ENCODE measurements around the gene DSC3. TPM values are rescaled to one million over a fixed set of nuclear protein-coding genes. Genes with fewer than 3 reads are reported as not detected.

DSC3 gene
- total RNA-seq, 3 donors from 2014 or later (not counting 1 experiment from before 2014, with no cell fraction given): not detected

GRCh38 chr18:30954262-30954661, 88.3 kb downstream of the DSC3 start:
- no CpG with 5 or more reads among the region's 3 CpGs for WGBS (ENCODE audit: insufficient coverage)
- H3K4me1 ChIP-seq (ENCODE audit: control insufficient read depth, insufficient read depth, low read length): no peaks in the 10 kb centered on the region
- DNase-seq (no peak), ATAC-seq (no peak)
- Mint-ChIP-seq H3K4me3 (no peak overlapping the region), H3K9me3 (peaks cover 2 to 4% of the 10 kb centered on the region in 2 donors), H3K4me1 (no peaks in the 10 kb centered on the region), H3K27me3 (ENCODE audit: low read depth in 2 of 2) (no peaks in the 10 kb centered on the region), H3K36me3 (no peaks in the 10 kb centered on the region), H3K27ac (no peak overlapping the region)
- H3K27ac ChIP-seq (ENCODE audit: low read length): no peak overlapping the region
- TF ChIP-seq CTCF (IDR thresholded peaks at IDR 0.05): no peak
- no peak overlapping the region for H3K4me3 ChIP-seq (ENCODE audit: low read length)
- no peaks in the 10 kb centered on the region for H3K36me3 ChIP-seq (ENCODE audit: control insufficient read depth, insufficient read depth, low read length)
- no peaks in the 10 kb centered on the region for H3K27me3 ChIP-seq (ENCODE audit: control insufficient read depth, insufficient read depth, low read length)
- intact Hi-C loops (cut with micrococcal nuclease): no loop called here
- H3K9me3 ChIP-seq (ENCODE audit: control insufficient read depth, insufficient read depth, low read length): no peaks in the 10 kb centered on the region

- ATAC-seq (no peak), DNase-seq (no peak)
- 95% methylated on average over 8 of the region's 8 CpGs for WGBS (ENCODE audit: insufficient coverage)
- Histone ChIP-seq H3K36me3 (ENCODE audit: control insufficient read depth, insufficient read depth, low read length) (no peaks in the 10 kb centered on the region), H3K27ac (ENCODE audit: low read length) (no peak overlapping the region), H3K9me3 (ENCODE audit: control insufficient read depth, insufficient read depth, low read length) (peaks cover 8% of the 10 kb centered on the region), H3K4me3 (ENCODE audit: low read length) (no peak overlapping the region), H3K4me1 (ENCODE audit: control insufficient read depth, insufficient read depth, low read length) (no peaks in the 10 kb centered on the region), H3K27me3 (ENCODE audit: control insufficient read depth, insufficient read depth, low read length) (no peaks in the 10 kb centered on the region)
- no peak overlapping the region for H3K4me3 Mint-ChIP-seq
- no peak for TF ChIP-seq CTCF (IDR thresholded peaks at IDR 0.05)
- H3K9me3 Mint-ChIP-seq: peaks cover 7 to 9% of the 10 kb centered on the region in 2 donors
- no peaks in the 10 kb centered on the region for H3K27me3 Mint-ChIP-seq (ENCODE audit: low read depth in 2 of 2)
- peaks cover 9% of the 10 kb centered on the region for H3K36me3 Mint-ChIP-seq
- H3K4me1 Mint-ChIP-seq: no peaks in the 10 kb centered on the region
- intact Hi-C loops (cut with micrococcal nuclease): no loop called here
- no peak overlapping the region for H3K27ac Mint-ChIP-seq
Measured at GRCh38 chr18:30945761-30946160, 96.8 kb downstream of the DSC3 start.

GRCh38 chr18:30944773-30945417, 97.6 kb downstream of the DSC3 start:
- DNase-seq: no peak
- peaks cover 9 to 12% of the 10 kb centered on the region in 2 donors for H3K9me3 Mint-ChIP-seq
- H3K27ac Mint-ChIP-seq: no peak overlapping the region
- intact Hi-C loops (cut with micrococcal nuclease): no loop called here
- H3K4me3 Mint-ChIP-seq: no peak overlapping the region
- H3K36me3 Mint-ChIP-seq: peaks cover 9% of the 10 kb centered on the region
- no peaks in the 10 kb centered on the region for H3K27me3 Mint-ChIP-seq (ENCODE audit: low read depth in 2 of 2)
- Histone ChIP-seq H3K27me3 (ENCODE audit: control insufficient read depth, insufficient read depth, low read length) (no peaks in the 10 kb centered on the region), H3K9me3 (ENCODE audit: control insufficient read depth, insufficient read depth, low read length) (peaks cover 8% of the 10 kb centered on the region), H3K4me1 (ENCODE audit: control insufficient read depth, insufficient read depth, low read length) (no peaks in the 10 kb centered on the region), H3K4me3 (ENCODE audit: low read length) (no peak overlapping the region), H3K36me3 (ENCODE audit: control insufficient read depth, insufficient read depth, low read length) (no peaks in the 10 kb centered on the region), H3K27ac (ENCODE audit: low read length) (no peak overlapping the region)
- H3K4me1 Mint-ChIP-seq: no peaks in the 10 kb centered on the region
- WGBS (ENCODE audit: insufficient coverage): 88% methylated on average over 3 of the region's 3 CpGs
- ATAC-seq: no peak
- no peak for TF ChIP-seq CTCF (IDR thresholded peaks at IDR 0.05)

- Mint-ChIP-seq H3K27me3 (ENCODE audit: low read depth in 2 of 2) (no peaks in the 10 kb centered on the region), H3K36me3 (peaks cover 9% of the 10 kb centered on the region), H3K4me1 (no peaks in the 10 kb centered on the region), H3K9me3 (peaks cover 9 to 18% of the 10 kb centered on the region in 2 donors), H3K4me3 (no peak overlapping the region), H3K27ac (no peak overlapping the region)
- no peak overlapping the region for H3K27ac ChIP-seq (ENCODE audit: low read length)
- DNase-seq: no peak
- no peak overlapping the region for H3K4me3 ChIP-seq (ENCODE audit: low read length)
- no peaks in the 10 kb centered on the region for H3K36me3 ChIP-seq (ENCODE audit: control insufficient read depth, insufficient read depth, low read length)
- no peaks in the 10 kb centered on the region for H3K27me3 ChIP-seq (ENCODE audit: control insufficient read depth, insufficient read depth, low read length)
- intact Hi-C loops (cut with micrococcal nuclease): no loop called here
- no peak for TF ChIP-seq CTCF (IDR thresholded peaks at IDR 0.05)
- H3K4me1 ChIP-seq (ENCODE audit: control insufficient read depth, insufficient read depth, low read length): no peaks in the 10 kb centered on the region
- no peak for ATAC-seq
- peaks cover 8% of the 10 kb centered on the region for H3K9me3 ChIP-seq (ENCODE audit: control insufficient read depth, insufficient read depth, low read length)
Measured at GRCh38 chr18:30940952-30941539, 101.5 kb downstream of the DSC3 start.

All from natural killer cell (primary cell).